ENCODE results near the gene RPGRIP1. TPM values are rescaled to one million over a fixed set of nuclear protein-coding genes. Genes with fewer than 3 reads are reported as not detected.
"Not testable (repeated sequence)": the region's sequence is repeated elsewhere in the genome, so short reads cannot be mapped to it uniquely, and the experiment has no call there.

The RPGRIP1 gene
- total RNA-seq, 1 donor from 2014 or later = 0.80 TPM

GRCh38 chr14:21299562-21300130 is 19.8 kb downstream of the RPGRIP1 start:
- DNase-seq (ENCODE audit: low spot score) = no peak

- DNase-seq (ENCODE audit: low spot score) = no peak
Measured at GRCh38 chr14:21300892-21301291, 21.0 kb downstream of the RPGRIP1 start.

GRCh38 chr14:21302013-21302835 is 22.3 kb downstream of the RPGRIP1 start:
- no peak for DNase-seq (ENCODE audit: low spot score)

GRCh38 chr14:21302836-21303140 is 22.9 kb downstream of the RPGRIP1 start:
- not testable (repeated sequence) for DNase-seq (ENCODE audit: low spot score)

GRCh38 chr14:21307637-21308036 is 27.8 kb downstream of the RPGRIP1 start:
- DNase-seq (ENCODE audit: low spot score) = no peak

- no peak for DNase-seq (ENCODE audit: low spot score)
Measured at GRCh38 chr14:21308132-21308478, 28.2 kb downstream of the RPGRIP1 start.

GRCh38 chr14:21308479-21309237 is 28.8 kb downstream of the RPGRIP1 start:
- DNase-seq (ENCODE audit: low spot score) = no peak

- DNase-seq (ENCODE audit: low spot score) = no peak
Measured at GRCh38 chr14:21309238-21309636, 29.4 kb downstream of the RPGRIP1 start.

- no peak for DNase-seq (ENCODE audit: low spot score)
Measured at GRCh38 chr14:21309956-21310355, 30.1 kb downstream of the RPGRIP1 start.

GRCh38 chr14:21311614-21312013 is 31.7 kb downstream of the RPGRIP1 start:
- no peak for DNase-seq (ENCODE audit: low spot score)

GRCh38 chr14:21313512-21313911 is 33.6 kb downstream of the RPGRIP1 start:
- no peak for DNase-seq (ENCODE audit: low spot score)

- no peak for DNase-seq (ENCODE audit: low spot score)
Measured at GRCh38 chr14:21317398-21317797, 37.5 kb downstream of the RPGRIP1 start.

- DNase-seq (ENCODE audit: low spot score) = no peak
Measured at GRCh38 chr14:21320913-21321312, 41.0 kb downstream of the RPGRIP1 start.

- no peak for DNase-seq (ENCODE audit: low spot score)
Measured at GRCh38 chr14:21322716-21323115, 42.8 kb downstream of the RPGRIP1 start.

GRCh38 chr14:21326972-21327371 is 47.1 kb downstream of the RPGRIP1 start:
- no peak for DNase-seq (ENCODE audit: low spot score)

Other genes with a start within 250 kb of the RPGRIP1 start
- not detected for gene TPPP2, start 249.9 kb upstream of the RPGRIP1 start, total RNA-seq
- not detected for gene RNASE13, start 245.3 kb upstream of the RPGRIP1 start, total RNA-seq
- 0.39 TPM for gene RNASE7, start 237.7 kb upstream of the RPGRIP1 start, total RNA-seq
- not detected for gene RNASE8, start 222.3 kb upstream of the RPGRIP1 start, total RNA-seq
- gene ARHGEF40, start 209.8 kb upstream of the RPGRIP1 start, total RNA-seq = 81.1 TPM
- gene ZNF219, start 181.4 kb upstream of the RPGRIP1 start, total RNA-seq = 80.6 TPM
- gene TMEM253, start 179.0 kb upstream of the RPGRIP1 start, total RNA-seq = 2.2 TPM
- gene OR5AU1, start 124.0 kb upstream of the RPGRIP1 start, total RNA-seq = not detected
- gene HNRNPC, start 10.6 kb upstream of the RPGRIP1 start, total RNA-seq = 330 TPM
- gene SUPT16H, start 103.9 kb downstream of the RPGRIP1 start, total RNA-seq = 52.6 TPM
- gene CHD8, start 176.0 kb downstream of the RPGRIP1 start, total RNA-seq = 60.9 TPM
- 24.2 TPM for gene RAB2B, start 196.9 kb downstream of the RPGRIP1 start, total RNA-seq
- 85.0 TPM for gene TOX4, start 197.1 kb downstream of the RPGRIP1 start, total RNA-seq
- 37.0 TPM for gene METTL3, start 231.3 kb downstream of the RPGRIP1 start, total RNA-seq
- 2.6 TPM for gene SALL2, start 246.3 kb downstream of the RPGRIP1 start, total RNA-seq